ENCODE data around the gene EAF1.
"Not testable (repeated sequence)": the region's sequence is repeated elsewhere in the genome, so short reads cannot be mapped to it uniquely, and the experiment has no call there.

Gene EAF1

DNA sequence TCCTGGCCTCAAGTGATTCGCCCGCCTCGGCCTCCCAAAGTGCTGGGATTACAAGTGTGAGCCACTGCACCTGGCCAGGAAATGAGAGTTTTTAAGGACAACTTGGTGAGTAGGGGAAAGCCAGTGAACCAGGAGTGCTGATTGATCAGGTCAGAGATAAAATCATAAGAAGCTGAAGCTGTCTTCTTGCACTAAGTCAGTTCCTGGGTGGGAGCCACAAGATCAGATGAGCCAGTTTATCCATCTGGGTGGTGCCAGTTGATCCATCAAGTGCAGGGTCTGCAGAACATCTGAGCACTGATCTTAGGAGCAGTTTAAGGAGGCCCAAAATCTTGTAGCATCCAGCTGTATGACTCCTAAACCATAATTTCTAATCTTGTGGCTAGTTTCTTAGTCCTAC lies 39.1 kb upstream of the EAF1 start:
- not testable (repeated sequence) for H3K36me3 ChIP-seq (ENCODE audit: control insufficient read depth, insufficient read depth, low read length); H3K27me3 ChIP-seq (ENCODE audit: control insufficient read depth, insufficient read depth, low read length); H3K9me3 ChIP-seq (ENCODE audit: control insufficient read depth, insufficient read depth, low read length); H3K9ac ChIP-seq (ENCODE audit: low read depth, low read length); H3K4me1 ChIP-seq (ENCODE audit: control insufficient read depth, insufficient read depth, low read length); H3K4me3 ChIP-seq (ENCODE audit: low read depth, low read length)

DNA sequence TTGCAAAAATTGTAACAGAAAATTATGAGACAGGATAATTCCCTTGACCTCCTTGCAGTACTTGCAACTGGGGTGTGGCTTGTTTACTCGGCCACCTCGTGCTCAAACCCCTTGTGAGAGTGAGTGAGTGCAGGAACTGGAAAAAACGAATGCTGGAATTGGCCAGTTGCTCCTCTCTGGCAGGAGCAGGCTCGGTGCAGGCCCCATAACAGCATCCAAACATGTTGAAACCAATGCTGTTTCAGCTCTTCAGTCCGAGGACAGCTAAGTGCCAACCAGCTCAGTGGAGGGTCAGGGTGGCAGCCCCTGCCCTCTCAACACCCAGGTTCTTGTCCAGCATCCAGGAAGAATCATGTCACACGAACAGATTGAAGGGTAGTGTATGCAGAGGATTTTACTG lies 36.9 kb upstream of the EAF1 start:
- no peaks in the 10 kb centered on the region for H3K4me1 ChIP-seq (ENCODE audit: control insufficient read depth, insufficient read depth, low read length)
- H3K36me3 ChIP-seq (ENCODE audit: control insufficient read depth, insufficient read depth, low read length) = no peaks in the 10 kb centered on the region
- no peaks in the 10 kb centered on the region for H3K27me3 ChIP-seq (ENCODE audit: control insufficient read depth, insufficient read depth, low read length)
- peaks cover 3% of the 10 kb centered on the region for H3K9me3 ChIP-seq (ENCODE audit: control insufficient read depth, insufficient read depth, low read length)
- no peak overlapping the region for H3K9ac ChIP-seq (ENCODE audit: low read depth, low read length)
- no peak overlapping the region for H3K4me3 ChIP-seq (ENCODE audit: low read depth, low read length)

GRCh38 chr3:15391007-15391406 lies 36.4 kb upstream of the EAF1 start:
- no peaks in the 10 kb centered on the region for H3K4me1 ChIP-seq (ENCODE audit: control insufficient read depth, insufficient read depth, low read length)
- H3K4me3 ChIP-seq (ENCODE audit: low read depth, low read length) = no peak overlapping the region
- H3K27me3 ChIP-seq (ENCODE audit: control insufficient read depth, insufficient read depth, low read length) = no peaks in the 10 kb centered on the region
- no peak overlapping the region for H3K9ac ChIP-seq (ENCODE audit: low read depth, low read length)
- peaks cover 3% of the 10 kb centered on the region for H3K9me3 ChIP-seq (ENCODE audit: control insufficient read depth, insufficient read depth, low read length)
- no peaks in the 10 kb centered on the region for H3K36me3 ChIP-seq (ENCODE audit: control insufficient read depth, insufficient read depth, low read length)

- not testable (repeated sequence) for H3K4me1 ChIP-seq (ENCODE audit: control insufficient read depth, insufficient read depth, low read length); H3K9me3 ChIP-seq (ENCODE audit: control insufficient read depth, insufficient read depth, low read length); H3K4me3 ChIP-seq (ENCODE audit: low read depth, low read length); H3K27me3 ChIP-seq (ENCODE audit: control insufficient read depth, insufficient read depth, low read length); H3K9ac ChIP-seq (ENCODE audit: low read depth, low read length); H3K36me3 ChIP-seq (ENCODE audit: control insufficient read depth, insufficient read depth, low read length)
Observed at GRCh38 chr3:15393252-15393651, 34.1 kb upstream of the EAF1 start.

DNA sequence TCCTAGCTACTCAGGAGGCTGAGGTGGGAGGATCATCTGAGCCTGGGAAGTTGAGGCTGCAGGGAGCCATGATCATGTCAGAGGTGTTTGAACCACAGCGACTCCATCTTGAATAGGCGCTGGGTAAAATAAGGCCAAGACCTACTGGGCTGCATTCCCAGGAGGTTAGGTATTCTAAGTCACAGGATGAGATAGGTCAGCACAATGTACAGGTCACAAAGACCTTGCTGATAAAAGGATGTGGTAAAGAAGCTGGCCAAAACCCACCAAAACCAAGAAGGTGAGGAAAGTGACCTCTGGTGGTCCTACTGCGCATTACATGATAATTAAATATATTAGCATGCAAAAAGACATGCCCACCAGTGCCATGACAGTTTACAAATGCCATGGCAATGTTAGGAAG lies 28.7 kb upstream of the EAF1 start:
- not testable (repeated sequence) for H3K36me3 ChIP-seq (ENCODE audit: control insufficient read depth, insufficient read depth, low read length); H3K4me3 ChIP-seq (ENCODE audit: low read depth, low read length); H3K9ac ChIP-seq (ENCODE audit: low read depth, low read length); H3K9me3 ChIP-seq (ENCODE audit: control insufficient read depth, insufficient read depth, low read length); H3K27me3 ChIP-seq (ENCODE audit: control insufficient read depth, insufficient read depth, low read length); H3K4me1 ChIP-seq (ENCODE audit: control insufficient read depth, insufficient read depth, low read length)

- Histone ChIP-seq H3K9me3 (ENCODE audit: control insufficient read depth, insufficient read depth, low read length) (peaks cover 8% of the 10 kb centered on the region), H3K36me3 (ENCODE audit: control insufficient read depth, insufficient read depth, low read length) (no peaks in the 10 kb centered on the region), H3K27me3 (ENCODE audit: control insufficient read depth, insufficient read depth, low read length) (no peaks in the 10 kb centered on the region), H3K9ac (ENCODE audit: low read depth, low read length) (no peak overlapping the region), H3K4me3 (ENCODE audit: low read depth, low read length) (no peak overlapping the region), H3K4me1 (ENCODE audit: control insufficient read depth, insufficient read depth, low read length) (no peaks in the 10 kb centered on the region)
Observed at GRCh38 chr3:15399970-15400369, 27.4 kb upstream of the EAF1 start.

DNA sequence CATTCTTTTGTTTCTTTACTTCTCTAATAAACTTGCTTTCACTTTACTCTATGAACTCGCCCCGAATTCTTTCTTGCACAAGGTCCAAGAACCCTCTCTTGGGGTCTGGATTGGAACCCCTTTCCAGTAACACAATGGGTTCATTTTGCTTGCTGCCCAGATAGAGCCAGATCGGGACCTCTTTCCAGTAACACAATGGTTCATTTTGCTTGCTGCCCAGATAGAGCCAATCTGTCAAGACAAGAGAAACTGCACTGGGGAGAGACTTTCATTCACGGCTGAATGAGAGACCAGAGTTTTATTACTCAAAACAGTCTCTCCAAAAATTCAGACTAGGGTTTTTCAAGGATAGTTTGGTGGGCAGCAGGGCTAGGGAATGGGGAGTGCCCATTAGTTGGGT lies 25.5 kb upstream of the EAF1 start:
- Histone ChIP-seq H3K36me3 (ENCODE audit: control insufficient read depth, insufficient read depth, low read length) (no peaks in the 10 kb centered on the region), H3K9me3 (ENCODE audit: control insufficient read depth, insufficient read depth, low read length) (peaks cover 8% of the 10 kb centered on the region), H3K9ac (ENCODE audit: low read depth, low read length) (no peak overlapping the region), H3K27me3 (ENCODE audit: control insufficient read depth, insufficient read depth, low read length) (no peaks in the 10 kb centered on the region), H3K4me1 (ENCODE audit: control insufficient read depth, insufficient read depth, low read length) (no peaks in the 10 kb centered on the region), H3K4me3 (ENCODE audit: low read depth, low read length) (no peak overlapping the region)

DNA sequence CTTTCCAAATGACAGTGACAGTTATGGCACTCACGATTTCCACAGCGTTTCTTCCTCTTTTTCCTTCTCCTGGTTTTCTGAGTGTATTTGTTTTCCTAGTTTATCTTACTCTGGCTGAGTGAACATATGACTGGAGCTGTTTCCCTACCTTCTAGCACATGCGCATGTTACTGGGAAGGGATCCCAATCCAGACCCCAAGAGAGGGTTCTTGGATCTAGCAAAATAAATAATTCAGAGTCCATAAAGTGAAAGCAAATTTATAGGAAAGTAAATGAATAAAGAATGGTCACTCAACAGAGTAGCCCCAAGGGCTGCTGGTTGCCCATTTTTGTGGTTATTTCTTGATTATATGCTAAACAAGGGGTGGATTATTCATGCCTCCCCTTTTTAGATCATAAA lies 23.9 kb upstream of the EAF1 start:
- Histone ChIP-seq H3K9me3 (ENCODE audit: control insufficient read depth, insufficient read depth, low read length) (no peaks in the 10 kb centered on the region), H3K4me1 (ENCODE audit: control insufficient read depth, insufficient read depth, low read length) (no peaks in the 10 kb centered on the region), H3K9ac (ENCODE audit: low read depth, low read length) (no peak overlapping the region), H3K4me3 (ENCODE audit: low read depth, low read length) (no peak overlapping the region), H3K27me3 (ENCODE audit: control insufficient read depth, insufficient read depth, low read length) (no peaks in the 10 kb centered on the region), H3K36me3 (ENCODE audit: control insufficient read depth, insufficient read depth, low read length) (no peaks in the 10 kb centered on the region)

GRCh38 chr3:15403965-15404364 lies 23.4 kb upstream of the EAF1 start:
- no peaks in the 10 kb centered on the region for H3K4me1 ChIP-seq (ENCODE audit: control insufficient read depth, insufficient read depth, low read length)
- no peaks in the 10 kb centered on the region for H3K9me3 ChIP-seq (ENCODE audit: control insufficient read depth, insufficient read depth, low read length)
- no peaks in the 10 kb centered on the region for H3K27me3 ChIP-seq (ENCODE audit: control insufficient read depth, insufficient read depth, low read length)
- no peaks in the 10 kb centered on the region for H3K36me3 ChIP-seq (ENCODE audit: control insufficient read depth, insufficient read depth, low read length)
- H3K9ac ChIP-seq (ENCODE audit: low read depth, low read length) = no peak overlapping the region
- no peak overlapping the region for H3K4me3 ChIP-seq (ENCODE audit: low read depth, low read length)

DNA sequence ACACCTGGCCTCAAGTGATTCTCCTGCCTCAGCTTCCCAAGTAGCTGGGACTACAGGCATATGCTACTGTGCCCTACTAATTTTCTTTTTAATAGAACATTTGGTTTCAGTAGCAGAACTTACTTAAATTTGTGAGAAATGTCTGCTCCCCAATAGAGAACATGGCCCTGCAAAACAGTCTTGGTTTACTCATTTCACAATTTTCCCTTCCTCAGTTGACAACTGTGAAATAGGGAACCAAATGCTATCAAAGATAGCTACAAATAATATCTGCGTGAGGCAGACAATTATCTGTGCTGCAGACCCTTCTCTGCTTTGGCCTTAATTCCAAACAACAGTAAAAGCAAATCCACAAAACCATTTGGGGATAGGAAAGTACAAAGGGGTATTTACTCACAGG lies 22.6 kb upstream of the EAF1 start:
- Histone ChIP-seq H3K4me1 (ENCODE audit: control insufficient read depth, insufficient read depth, low read length) (no peaks in the 10 kb centered on the region), H3K9me3 (ENCODE audit: control insufficient read depth, insufficient read depth, low read length) (no peaks in the 10 kb centered on the region), H3K27me3 (ENCODE audit: control insufficient read depth, insufficient read depth, low read length) (no peaks in the 10 kb centered on the region), H3K4me3 (ENCODE audit: low read depth, low read length) (no peak overlapping the region), H3K36me3 (ENCODE audit: control insufficient read depth, insufficient read depth, low read length) (peaks cover 2% of the 10 kb centered on the region), H3K9ac (ENCODE audit: low read depth, low read length) (no peak overlapping the region)

DNA sequence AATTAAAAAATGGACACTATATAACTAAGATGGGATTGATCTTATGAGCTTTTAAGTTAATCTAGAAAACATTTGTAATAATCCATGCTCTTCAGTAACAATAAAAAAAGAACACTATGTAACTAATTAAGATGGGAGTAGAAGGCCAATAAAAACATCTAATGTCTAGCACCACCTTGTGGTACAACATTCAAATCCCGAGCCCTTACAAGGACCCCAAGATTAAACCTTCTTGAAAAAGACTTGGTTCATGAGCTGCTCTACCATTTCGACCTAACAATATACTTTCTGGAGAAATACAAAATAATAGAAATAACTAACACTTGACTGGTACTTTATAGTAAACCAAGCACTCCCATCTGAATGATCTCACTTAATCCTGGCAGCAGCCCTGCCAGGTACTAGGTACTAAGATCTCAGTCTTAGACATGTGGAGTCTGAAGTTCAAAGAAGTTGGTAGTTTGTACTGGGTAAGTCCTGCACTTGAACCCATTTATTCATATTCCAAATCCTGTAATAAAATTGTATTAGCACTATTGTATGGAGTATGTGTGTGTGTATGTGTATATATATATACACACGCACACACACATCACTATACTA lies 21.8 kb upstream of the EAF1 start:
- no peaks in the 10 kb centered on the region for H3K4me1 ChIP-seq (ENCODE audit: control insufficient read depth, insufficient read depth, low read length)
- no peaks in the 10 kb centered on the region for H3K9me3 ChIP-seq (ENCODE audit: control insufficient read depth, insufficient read depth, low read length)
- H3K9ac ChIP-seq (ENCODE audit: low read depth, low read length) = no peak overlapping the region
- H3K4me3 ChIP-seq (ENCODE audit: low read depth, low read length) = no peak overlapping the region
- no peaks in the 10 kb centered on the region for H3K27me3 ChIP-seq (ENCODE audit: control insufficient read depth, insufficient read depth, low read length)
- peaks cover 5% of the 10 kb centered on the region for H3K36me3 ChIP-seq (ENCODE audit: control insufficient read depth, insufficient read depth, low read length)

- Histone ChIP-seq H3K36me3 (ENCODE audit: control insufficient read depth, insufficient read depth, low read length) (peaks cover 6% of the 10 kb centered on the region), H3K9me3 (ENCODE audit: control insufficient read depth, insufficient read depth, low read length) (no peaks in the 10 kb centered on the region), H3K9ac (ENCODE audit: low read depth, low read length) (no peak overlapping the region), H3K27me3 (ENCODE audit: control insufficient read depth, insufficient read depth, low read length) (no peaks in the 10 kb centered on the region), H3K4me3 (ENCODE audit: low read depth, low read length) (no peak overlapping the region), H3K4me1 (ENCODE audit: control insufficient read depth, insufficient read depth, low read length) (no peaks in the 10 kb centered on the region)
Observed at GRCh38 chr3:15409239-15409638, 18.2 kb upstream of the EAF1 start.

GRCh38 chr3:15409774-15410173 lies 17.6 kb upstream of the EAF1 start:
- H3K4me3 ChIP-seq (ENCODE audit: low read depth, low read length) = no peak overlapping the region
- no peak overlapping the region for H3K9ac ChIP-seq (ENCODE audit: low read depth, low read length)
- no peaks in the 10 kb centered on the region for H3K27me3 ChIP-seq (ENCODE audit: control insufficient read depth, insufficient read depth, low read length)
- H3K4me1 ChIP-seq (ENCODE audit: control insufficient read depth, insufficient read depth, low read length) = no peaks in the 10 kb centered on the region
- H3K36me3 ChIP-seq (ENCODE audit: control insufficient read depth, insufficient read depth, low read length) = peaks cover 10% of the 10 kb centered on the region
- H3K9me3 ChIP-seq (ENCODE audit: control insufficient read depth, insufficient read depth, low read length) = no peaks in the 10 kb centered on the region

Measured in iPS-15b (cell line).